HepG2 (cell line): ENCODE results near the gene ICE2. TPM values are rescaled to one million over a fixed set of nuclear protein-coding genes. Genes with fewer than 3 reads are reported as not detected.

Experiments used
- CEBPG ChIP-seq: IDR thresholded peaks from 2 replicates; pipeline ENCODE4 v1.6.1; 2016
- EZH2 ChIP-seq: conservative IDR thresholded peaks from 2 replicates; pipeline ENCODE4 v1.6.1; 2012; ENCODE audit warnings: mild to moderate bottlenecking, low read depth, low read length, moderate library complexity
- GLMP ChIP-seq: sonication (generic); formaldehyde crosslinking; IDR thresholded peaks from 2 replicates; pipeline ENCODE4 v1.9.0; 2021; ENCODE audit warnings: missing genetic modification reagents, mild to moderate bottlenecking, borderline replicate concordance
- HCFC1 ChIP-seq: fragments of 150-350 bp; IDR thresholded peaks from 2 replicates; pipeline ENCODE4 v1.6.1; 2014; ENCODE audit warnings: low read depth, low read length
- HNRNPLL ChIP-seq: fragments of 200-400 bp; formaldehyde crosslinking; IDR thresholded peaks from 2 replicates; pipeline ENCODE4 v1.6.1; 2017; ENCODE audit warnings: mild to moderate bottlenecking, low read depth, low read length; ENCODE audit not compliant: poor library complexity, severe bottlenecking
- KMT2B ChIP-seq: IDR thresholded peaks from 2 replicates; pipeline ENCODE4 v1.6.1; 2016; ENCODE audit warnings: missing genetic modification reagents, missing compliant biosample characterization
- polyA plus RNA-seq, 8 experiments: library from polyadenylated mRNA; depleted of rRNA in 3 of 8; stranded (reverse) in 7 of 8; unstranded in 1 of 8; fragments of >200 nt; fragmentation: Illumina TruSeq in 4 of 8; extraction: Trizol in 4 of 8; gene quantifications; 2 replicates each; pipeline versions ENCODE4 v1.2.1 to v1.2.3, GENCODE V29; 2011 to 2016; ENCODE audit warnings: low read depth in 4 of 8, missing spikeins in 1 of 8, mixed read lengths in 1 of 8; ENCODE audit not compliant: insufficient read depth in 1 of 8
- total RNA-seq, 5 experiments: library from RNA; depleted of rRNA; stranded (reverse); fragments of >200 nt; fragmentation: Illumina TruSeq; extraction: Trizol; gene quantifications; 2 replicates each; pipeline ENCODE4 v1.2.3, GENCODE V29; 2016; ENCODE audit warnings: low read depth in 1 of 5
- TF ChIP-seq, protein P1 (sequence below): sonication (generic); formaldehyde crosslinking; IDR thresholded peaks from 2 replicates; pipeline ENCODE4 v1.5.0; 2020; ENCODE audit warnings: mild to moderate bottlenecking, missing genetic modification reagents, moderate library complexity
- TF ChIP-seq, protein P2 (sequence below), 2 experiments: IDR thresholded peaks; 2 replicates each; pipeline ENCODE4 v1.6.1; 2011 to 2012; ENCODE audit warnings: low read length in 2 of 2, borderline replicate concordance in 1 of 2, low read depth in 1 of 2, mild to moderate bottlenecking in 1 of 2, moderate library complexity in 1 of 2

ICE2 gene
- total and polyA plus RNA-seq, 2 of the 13 experiments (the other 11 are each of a cell fraction or from before 2014, with no cell fraction given) = 24.8 to 26.4 TPM

GRCh38 chr15:60373327-60373726, 105.6 kb downstream of the ICE2 start (continued):
- TF ChIP-seq EZH2 (no peak), KMT2B (CRISPR knock-in tag) (no peak), CEBPG (CRISPR knock-in tag) (no peak), GLMP (CRISPR knock-in tag) (no peak), HCFC1 (no peak), HNRNPLL (no peak)
- TF ChIP-seq, protein P1, sequence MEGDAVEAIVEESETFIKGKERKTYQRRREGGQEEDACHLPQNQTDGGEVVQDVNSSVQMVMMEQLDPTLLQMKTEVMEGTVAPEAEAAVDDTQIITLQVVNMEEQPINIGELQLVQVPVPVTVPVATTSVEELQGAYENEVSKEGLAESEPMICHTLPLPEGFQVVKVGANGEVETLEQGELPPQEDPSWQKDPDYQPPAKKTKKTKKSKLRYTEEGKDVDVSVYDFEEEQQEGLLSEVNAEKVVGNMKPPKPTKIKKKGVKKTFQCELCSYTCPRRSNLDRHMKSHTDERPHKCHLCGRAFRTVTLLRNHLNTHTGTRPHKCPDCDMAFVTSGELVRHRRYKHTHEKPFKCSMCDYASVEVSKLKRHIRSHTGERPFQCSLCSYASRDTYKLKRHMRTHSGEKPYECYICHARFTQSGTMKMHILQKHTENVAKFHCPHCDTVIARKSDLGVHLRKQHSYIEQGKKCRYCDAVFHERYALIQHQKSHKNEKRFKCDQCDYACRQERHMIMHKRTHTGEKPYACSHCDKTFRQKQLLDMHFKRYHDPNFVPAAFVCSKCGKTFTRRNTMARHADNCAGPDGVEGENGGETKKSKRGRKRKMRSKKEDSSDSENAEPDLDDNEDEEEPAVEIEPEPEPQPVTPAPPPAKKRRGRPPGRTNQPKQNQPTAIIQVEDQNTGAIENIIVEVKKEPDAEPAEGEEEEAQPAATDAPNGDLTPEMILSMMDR = no peak
- TF ChIP-seq, protein P2, sequence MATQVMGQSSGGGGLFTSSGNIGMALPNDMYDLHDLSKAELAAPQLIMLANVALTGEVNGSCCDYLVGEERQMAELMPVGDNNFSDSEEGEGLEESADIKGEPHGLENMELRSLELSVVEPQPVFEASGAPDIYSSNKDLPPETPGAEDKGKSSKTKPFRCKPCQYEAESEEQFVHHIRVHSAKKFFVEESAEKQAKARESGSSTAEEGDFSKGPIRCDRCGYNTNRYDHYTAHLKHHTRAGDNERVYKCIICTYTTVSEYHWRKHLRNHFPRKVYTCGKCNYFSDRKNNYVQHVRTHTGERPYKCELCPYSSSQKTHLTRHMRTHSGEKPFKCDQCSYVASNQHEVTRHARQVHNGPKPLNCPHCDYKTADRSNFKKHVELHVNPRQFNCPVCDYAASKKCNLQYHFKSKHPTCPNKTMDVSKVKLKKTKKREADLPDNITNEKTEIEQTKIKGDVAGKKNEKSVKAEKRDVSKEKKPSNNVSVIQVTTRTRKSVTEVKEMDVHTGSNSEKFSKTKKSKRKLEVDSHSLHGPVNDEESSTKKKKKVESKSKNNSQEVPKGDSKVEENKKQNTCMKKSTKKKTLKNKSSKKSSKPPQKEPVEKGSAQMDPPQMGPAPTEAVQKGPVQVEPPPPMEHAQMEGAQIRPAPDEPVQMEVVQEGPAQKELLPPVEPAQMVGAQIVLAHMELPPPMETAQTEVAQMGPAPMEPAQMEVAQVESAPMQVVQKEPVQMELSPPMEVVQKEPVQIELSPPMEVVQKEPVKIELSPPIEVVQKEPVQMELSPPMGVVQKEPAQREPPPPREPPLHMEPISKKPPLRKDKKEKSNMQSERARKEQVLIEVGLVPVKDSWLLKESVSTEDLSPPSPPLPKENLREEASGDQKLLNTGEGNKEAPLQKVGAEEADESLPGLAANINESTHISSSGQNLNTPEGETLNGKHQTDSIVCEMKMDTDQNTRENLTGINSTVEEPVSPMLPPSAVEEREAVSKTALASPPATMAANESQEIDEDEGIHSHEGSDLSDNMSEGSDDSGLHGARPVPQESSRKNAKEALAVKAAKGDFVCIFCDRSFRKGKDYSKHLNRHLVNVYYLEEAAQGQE (IDR thresholded peaks at IDR 0.05; ENCODE audit: borderline replicate concordance in 1 of 2, low read depth in 1 of 2, low read length in 2 of 2) = no peak
